HG02798 (cell line): ENCODE measurements around the gene HOXA7.

Experiments used
- ATAC-seq: cut with Tn5 transposase; IDR thresholded peaks from one replicate; pipeline ENCODE4 v1.9.1; 2021; ENCODE audit warnings: mild to moderate bottlenecking; ENCODE audit not compliant: unreplicated experiment, poor library complexity

HOXA7 gene

DNA sequence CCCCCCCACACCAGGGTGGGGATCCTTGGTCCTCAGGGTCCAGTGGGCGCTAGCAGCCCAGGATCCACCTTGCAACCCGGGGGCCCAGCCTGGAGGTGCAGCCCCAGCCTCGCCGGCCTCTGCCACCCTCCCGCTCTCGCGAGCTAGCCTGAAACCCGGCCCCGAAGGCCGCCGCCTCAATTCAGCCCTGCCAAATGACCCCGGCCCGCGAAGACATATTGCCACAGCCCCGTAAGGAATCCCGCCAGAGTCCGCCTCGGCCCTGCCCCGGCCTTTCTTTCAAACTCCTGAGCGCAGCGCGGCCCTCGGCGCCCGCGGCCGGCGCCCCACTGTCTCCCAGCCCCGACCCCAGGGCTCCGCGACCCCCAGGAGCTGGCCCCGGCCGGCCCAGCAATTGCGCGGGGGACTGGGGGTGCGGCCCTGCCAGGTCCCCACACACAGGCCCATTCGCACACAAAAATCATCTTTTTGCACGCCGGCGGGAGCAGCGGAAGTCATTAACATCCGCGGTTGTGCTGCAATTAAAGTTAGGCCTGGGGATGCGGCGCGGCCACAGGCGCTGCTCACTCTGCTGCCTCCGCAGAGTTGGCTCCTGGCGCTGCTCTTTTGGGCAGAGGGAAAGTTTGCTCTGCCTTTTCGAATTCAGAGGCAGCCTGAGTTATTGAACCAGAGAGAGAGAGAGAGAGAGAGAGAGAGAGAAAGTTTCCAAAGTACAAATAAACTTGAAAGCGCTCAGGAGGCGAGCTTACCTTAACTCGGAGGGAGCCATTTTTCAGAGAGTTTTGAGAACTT, 16.9 kb downstream of the HOXA7 start:
- ATAC-seq: no peak

DNA sequence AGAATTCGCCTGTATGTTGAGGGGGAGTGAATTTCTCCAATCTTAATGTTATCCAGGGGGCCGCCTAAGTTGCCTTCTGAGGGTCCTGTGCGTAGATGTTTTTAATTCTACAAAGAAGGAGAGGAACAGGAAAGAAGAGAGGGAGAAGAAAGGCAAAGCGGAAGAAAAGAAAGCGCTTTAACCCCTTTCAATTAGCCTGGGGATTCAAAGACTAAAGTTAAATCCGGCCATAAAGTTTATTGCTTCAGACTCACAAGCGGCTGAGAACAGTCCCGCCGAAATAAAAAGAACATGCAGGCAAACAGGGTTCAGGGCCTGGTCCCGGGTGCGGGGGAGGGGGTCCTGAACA, 17.5 kb downstream of the HOXA7 start:
- ATAC-seq: no peak

DNA sequence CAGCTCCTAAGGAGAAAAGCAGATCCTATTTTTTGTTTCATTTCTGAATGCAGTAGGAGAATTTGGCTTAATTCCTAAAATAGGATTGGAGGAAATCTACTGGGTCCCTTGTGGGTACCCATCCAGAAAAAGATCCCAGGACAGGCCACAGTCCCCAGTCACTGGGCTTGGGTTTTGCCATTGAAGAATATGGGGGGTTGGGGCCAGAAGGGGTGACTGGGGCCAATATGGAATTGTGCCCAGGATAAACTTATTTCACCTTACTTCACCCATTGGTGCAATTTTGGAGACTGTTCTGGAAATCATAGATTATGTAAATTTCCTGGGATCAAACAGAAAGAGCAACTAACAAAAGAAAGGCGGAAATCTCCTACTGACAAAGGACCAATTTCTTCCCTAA, 18.0 kb downstream of the HOXA7 start:
- ATAC-seq: no peak

DNA sequence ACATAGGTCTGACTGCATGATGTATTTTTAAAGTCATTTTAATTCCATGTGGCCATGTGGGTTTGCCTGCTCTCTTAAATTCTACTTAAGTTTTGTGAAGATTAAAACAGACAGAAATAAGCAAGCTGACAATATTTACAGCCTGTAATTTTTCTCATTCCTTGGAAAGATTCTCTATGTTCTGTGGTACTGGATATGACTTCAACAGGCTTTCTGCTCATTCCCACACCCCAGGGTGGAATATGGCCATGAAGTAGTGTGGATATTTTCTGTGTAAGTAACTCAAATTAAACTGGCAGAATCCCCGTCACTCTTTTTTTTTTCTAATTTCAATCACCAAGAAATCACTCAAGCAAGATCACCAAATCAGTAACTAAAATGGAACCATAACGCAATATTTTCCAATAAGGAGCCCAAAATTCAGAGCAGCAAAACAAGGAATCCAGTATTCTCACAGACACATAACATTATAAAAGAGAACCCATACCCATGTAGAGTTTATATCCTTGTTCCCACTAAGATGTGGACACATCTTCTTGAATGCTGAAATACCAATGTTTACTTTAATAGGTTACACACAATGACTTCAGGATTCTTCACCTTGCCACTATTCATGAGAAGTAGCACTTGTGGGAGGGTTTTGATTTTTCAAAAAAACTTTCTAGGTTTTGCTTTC, 18.7 kb downstream of the HOXA7 start:
- ATAC-seq: no peak

GRCh38 chr7:27134392-27134791, 22.1 kb downstream of the HOXA7 start:
- ATAC-seq: no peak

GRCh38 chr7:27133409-27134231, 22.9 kb downstream of the HOXA7 start:
- no peak for ATAC-seq

DNA sequence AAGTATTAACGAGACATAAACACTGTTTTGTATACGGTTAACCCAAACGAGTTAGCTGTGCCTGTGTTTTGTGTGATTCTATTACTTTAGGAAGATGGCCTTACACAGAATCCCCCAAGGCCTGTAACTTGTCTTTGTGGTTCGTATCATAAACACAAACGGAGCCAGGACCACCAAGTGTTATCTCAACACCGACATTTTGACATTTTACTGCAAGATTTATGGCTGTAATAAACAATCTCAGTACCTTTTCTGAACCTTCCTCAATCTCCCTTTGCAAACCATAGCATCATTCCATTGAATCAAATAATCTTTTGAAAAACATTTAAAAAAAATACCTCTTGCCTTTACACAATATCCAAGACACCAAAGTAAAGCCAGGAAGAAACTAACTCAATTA, 23.5 kb downstream of the HOXA7 start:
- ATAC-seq: no peak

DNA sequence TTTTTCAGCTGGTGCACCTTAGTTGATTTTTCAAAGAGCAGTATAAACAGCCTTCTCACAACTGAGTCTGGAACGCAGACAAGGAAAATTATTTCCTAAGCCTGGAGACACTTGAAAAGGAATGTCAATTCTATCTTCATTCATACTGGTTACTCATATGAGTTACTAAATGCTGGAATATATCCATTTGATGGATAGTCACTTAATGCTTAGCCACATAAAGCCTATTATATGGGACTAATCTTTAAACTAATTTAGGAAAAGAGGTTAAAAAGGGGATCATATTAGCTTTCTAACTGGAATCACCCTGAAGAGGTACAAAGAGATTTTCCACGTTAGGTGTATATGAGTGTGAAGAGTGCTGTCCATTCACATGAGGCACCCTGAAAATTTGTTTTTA, 24.3 kb downstream of the HOXA7 start:
- no peak for ATAC-seq

GRCh38 chr7:27131390-27131819, 25.1 kb downstream of the HOXA7 start:
- no peak for ATAC-seq

DNA sequence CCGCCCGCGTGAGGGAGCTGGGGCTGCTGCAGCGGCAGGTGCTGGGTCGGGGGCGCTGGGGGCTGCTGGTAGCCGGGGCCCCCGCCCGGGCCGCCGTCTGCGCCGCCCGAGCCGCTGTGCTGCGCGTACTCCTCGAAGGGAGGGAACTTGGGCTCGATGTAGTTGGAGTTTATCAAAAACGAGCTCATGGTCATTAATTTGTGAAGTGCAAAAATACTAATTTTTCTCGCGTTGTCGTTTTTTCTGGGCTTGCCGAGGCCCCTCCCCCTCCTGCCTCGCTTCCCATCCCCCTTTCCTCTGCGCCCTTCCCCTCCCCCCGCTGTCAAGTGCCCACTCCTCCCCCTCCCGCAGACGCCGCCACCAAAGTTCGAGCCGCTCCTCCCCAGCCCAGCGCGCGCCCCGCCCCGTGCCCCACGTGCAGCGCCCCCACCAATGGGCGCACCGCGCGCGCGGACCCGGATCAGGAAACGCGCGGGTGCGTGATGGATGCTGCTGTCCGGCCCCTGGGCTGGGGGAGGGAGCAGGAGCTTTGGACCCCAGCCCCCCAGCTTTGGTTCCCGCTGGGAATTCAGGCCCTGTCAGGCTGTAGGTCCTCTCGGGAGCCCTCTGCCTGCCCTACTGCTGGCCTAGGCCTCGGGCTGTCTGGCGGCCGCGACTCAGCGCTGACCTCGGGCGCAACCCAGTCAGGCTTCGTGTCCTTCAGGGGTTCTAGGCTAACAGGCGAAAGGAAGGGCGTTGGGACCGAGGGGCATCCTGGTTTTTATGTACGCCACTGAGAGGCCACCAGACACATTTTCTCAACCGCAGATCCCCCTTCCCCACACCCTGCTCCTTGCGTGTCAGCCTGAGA, 25.7 kb downstream of the HOXA7 start, which contains the start of gene HOXA4:
Gene HOXA4 (minus strand): TSS at position 218 of the 850 bp plus-strand sequence. CDS start 24 bp downstream, at position 194.
- ATAC-seq: no peak

DNA sequence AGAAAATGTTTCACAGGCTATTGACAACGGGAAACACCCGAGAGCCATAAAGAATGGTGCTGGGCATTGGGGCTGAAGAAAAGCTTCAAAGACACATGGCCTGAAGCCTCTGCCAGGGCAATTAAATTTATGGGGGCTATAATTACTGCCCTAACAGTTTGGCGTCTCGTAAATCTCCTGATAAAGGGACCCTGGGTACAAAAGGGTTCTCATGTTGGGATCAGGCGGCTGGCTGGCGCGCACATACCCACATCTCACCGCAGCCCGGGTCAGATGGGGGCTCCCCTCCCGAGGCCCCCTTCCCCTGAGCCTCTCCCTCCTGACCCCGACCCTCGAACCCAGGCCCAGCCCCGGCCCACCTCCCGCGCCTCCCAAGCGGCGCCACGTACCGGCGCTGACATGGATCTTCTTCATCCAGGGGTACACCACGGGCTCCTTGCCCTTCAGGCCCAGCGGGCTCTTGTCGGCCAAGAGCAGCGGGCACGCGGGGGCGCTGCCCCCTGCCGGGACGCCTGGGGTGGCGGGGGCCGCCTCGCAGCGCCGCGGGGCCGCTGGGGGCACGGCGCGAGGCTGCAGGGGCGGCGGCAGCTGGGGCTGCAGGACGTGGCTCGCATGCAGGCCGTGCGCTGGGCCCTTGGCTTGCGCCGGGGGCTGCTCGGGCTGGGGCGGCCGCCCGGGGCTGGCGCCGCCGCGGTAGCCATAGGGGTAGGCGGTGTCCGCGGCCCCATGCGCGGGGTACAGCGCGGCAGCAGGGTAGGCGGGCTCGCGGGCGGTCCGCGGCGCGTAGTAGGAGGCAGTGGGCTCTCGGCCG, 26.5 kb downstream of the HOXA7 start:
- ATAC-seq: no peak

DNA sequence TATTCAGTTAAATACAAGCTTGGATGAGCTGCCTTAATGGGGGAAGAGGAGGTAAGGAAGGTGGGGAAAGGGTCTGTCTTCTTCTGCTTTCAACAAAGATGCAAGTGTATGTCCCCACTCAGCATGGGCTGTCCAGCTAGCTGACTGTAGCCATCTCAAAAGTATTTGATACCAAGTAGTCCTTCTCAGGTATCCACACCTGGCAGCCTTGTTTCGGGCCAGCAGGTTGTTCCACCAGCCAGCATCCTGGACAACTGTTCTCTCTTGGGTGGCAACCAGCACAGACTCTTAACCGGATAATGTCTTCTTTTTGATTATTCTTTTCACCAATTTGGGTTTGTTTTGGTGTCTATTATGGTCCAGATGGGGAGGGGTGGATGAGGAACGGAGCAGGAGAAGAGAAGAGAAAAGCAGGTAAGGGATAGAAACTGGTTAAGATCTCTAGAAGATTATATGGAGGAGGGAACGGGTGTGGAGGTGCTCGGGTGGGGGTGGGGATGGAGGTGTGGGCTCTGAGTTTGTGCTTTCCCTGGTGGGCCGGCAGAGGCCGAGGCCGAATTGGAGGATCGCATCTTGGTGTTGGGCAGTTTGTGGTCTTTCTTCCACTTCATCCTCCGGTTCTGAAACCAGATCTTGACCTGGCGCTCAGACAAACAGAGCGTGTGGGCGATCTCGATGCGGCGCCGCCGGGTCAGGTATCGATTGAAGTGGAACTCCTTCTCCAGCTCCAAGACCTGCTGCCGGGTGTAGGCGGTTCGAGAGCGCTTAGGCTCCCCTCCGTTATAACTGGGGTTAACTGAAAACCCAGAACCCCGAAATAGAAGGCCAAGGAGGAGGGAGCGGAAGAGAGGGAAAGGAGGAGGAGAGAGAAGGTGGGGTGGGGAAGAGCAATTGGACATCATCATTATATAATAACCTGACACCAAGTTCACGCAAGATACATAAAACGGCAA, 27.4 kb downstream of the HOXA7 start:
- ATAC-seq: no peak

DNA sequence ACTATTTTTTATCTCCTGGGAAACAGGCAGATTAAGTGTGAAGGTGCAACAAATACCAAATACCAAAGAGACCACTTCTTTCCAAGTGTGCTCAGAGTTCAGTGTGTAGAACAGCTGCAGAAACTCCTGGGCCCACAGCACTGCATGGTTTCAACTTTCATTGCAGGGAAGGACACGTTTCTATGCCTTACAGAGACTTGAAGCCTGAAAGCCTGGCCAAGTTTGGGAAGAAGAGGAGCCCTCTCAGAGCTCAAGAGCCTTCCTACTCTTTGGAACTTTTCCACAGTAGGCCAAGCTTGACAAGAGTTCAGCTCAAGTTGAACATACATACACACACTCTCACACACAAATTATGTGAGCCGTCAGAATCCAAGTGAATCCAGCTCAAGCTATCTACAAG, 28.4 kb downstream of the HOXA7 start:
- ATAC-seq: no peak

DNA sequence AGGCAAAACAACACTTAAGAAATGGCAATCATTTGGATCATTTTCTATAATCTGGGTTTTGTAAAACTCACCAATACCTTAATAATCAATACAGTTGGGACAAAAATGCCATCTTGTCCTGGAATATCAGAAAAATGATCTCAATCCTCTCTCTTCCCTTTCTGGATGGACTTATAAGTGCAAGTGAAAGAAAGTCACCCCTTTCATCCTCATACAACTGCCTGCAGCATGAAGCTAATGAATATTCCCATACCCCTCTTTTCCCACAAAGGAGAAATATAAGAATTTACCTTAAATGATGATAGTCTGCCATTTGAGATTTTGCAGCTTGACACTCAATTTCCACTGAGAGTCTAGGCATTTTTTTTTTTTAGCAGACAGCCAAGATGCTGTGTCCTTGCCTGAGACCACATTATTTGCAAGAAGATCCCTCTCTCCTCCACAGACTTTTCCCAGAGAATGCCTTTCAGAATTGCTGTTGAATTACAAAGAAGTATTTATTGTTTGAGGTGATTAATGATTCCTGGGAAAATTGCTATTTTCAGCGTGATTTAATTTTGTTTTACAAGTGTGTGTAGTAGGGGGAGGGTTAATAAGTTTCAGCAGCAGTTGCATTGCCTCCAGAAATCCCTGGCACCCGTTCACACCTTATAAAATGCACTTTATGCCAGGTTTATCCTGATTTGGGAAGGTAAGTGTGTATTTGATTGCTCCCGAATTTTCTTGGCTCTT, 29.7 kb downstream of the HOXA7 start:
- no peak for ATAC-seq

- ATAC-seq: no peak
Measured at GRCh38 chr7:27125986-27126394, 30.5 kb downstream of the HOXA7 start.

DNA sequence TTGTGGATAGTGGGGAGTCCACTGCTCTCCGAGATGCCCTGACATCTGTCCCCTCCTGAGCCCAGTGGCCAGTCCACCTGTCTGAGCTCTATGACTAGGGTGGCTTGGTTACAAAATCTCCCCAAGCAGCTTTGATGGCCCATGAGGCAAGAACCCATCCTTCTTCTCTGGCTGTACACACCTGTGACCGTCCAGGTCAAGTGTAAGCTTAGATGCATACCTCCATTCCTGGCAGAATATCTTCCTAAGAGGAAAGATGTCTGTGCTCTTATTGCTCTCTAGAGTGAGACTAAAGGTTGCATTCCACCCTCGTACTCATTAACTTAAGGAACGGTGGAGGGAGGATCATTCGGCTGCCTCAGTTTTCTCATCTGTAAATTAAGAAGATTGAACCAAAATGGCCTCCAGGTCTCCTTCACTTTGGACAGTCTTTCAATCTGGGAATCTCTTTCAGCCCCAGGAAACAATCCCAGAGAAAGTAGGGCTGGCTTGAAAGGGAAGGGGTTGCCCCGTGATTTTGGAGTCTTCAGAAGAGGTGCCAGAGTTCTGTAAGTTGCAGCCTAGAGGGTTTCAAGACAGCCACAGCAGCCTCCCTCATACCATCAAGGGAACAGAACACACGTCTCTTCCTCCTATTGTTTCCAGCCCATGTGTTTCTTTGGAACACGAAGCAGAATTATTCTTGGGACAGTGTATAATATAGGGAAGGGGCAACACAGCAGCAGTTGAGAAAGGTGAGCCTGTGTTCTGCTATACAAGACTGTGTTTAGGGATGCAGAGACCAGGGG, 31.4 kb downstream of the HOXA7 start:
- ATAC-seq: no peak
